K562 (cell line): ENCODE measurements around the gene CRELD2. TPM values are rescaled to one million over a fixed set of nuclear protein-coding genes. Genes with fewer than 3 reads are reported as not detected.

Experiments
- BCOR ChIP-seq: fragments of 450-650 bp; IDR thresholded peaks from 2 replicates; pipeline ENCODE4 v1.6.1; 2016
- CBX5 ChIP-seq: IDR thresholded peaks from 2 replicates; pipeline ENCODE4 v1.6.1; 2014; ENCODE audit warnings: low read depth, borderline replicate concordance
- CREBBP ChIP-seq: IDR thresholded peaks from one replicate; pipeline ENCODE4 v1.6.1; 2012; ENCODE audit warnings: low read depth, mild to moderate bottlenecking, control low read depth, inconsistent platforms, low read length
- DDX20 ChIP-seq: fragments of 450-650 bp; IDR thresholded peaks from 2 replicates; pipeline ENCODE4 v1.6.1; 2016; ENCODE audit warnings: missing genetic modification characterization, low read depth, mild to moderate bottlenecking, missing compliant biosample characterization, moderate library complexity
- ESRRA ChIP-seq: fragments of 450-650 bp; IDR thresholded peaks from 2 replicates; pipeline ENCODE4 v1.6.1; 2014; ENCODE audit warnings: low read depth, mild to moderate bottlenecking, moderate library complexity, borderline replicate concordance
- EZH2 ChIP-seq: IDR thresholded peaks from 2 replicates; pipeline ENCODE4 v1.6.1; 2012; ENCODE audit warnings: low read depth, mild to moderate bottlenecking, inconsistent platforms, low read length, borderline replicate concordance
- FOXA3 ChIP-seq, 2 experiments: fragments of 450-650 bp in 1 of 2; sonication (generic) in 1 of 2; formaldehyde crosslinking; IDR thresholded peaks in 1 of 2; conservative IDR thresholded peaks in 1 of 2; 2 replicates each; pipeline versions ENCODE4 v1.4.0 to v1.8.0; 2020 to 2022; ENCODE audit warnings: mild to moderate bottlenecking in 2 of 2, missing genetic modification reagents in 1 of 2
- HNRNPH1 ChIP-seq: fragments of 200-400 bp; formaldehyde crosslinking; optimal IDR thresholded peaks from 2 replicates; pipeline ENCODE3; 2017; ENCODE audit warnings: low read depth, mild to moderate bottlenecking, low read length, moderate library complexity
- IFI16 ChIP-seq: fragments of 250-450 bp; sonication (Bioruptor Pico); IDR thresholded peaks from 2 replicates; pipeline ENCODE4 v2.1.2; 2022; ENCODE audit warnings: mild to moderate bottlenecking, inconsistent platforms
- MCM5 ChIP-seq: fragments of 450-650 bp; IDR thresholded peaks from 2 replicates; pipeline ENCODE4 v1.6.1; 2016; ENCODE audit warnings: low read depth
- SMAD4 ChIP-seq: fragments of 250-450 bp; sonication (Bioruptor Pico); conservative IDR thresholded peaks from 2 replicates; pipeline ENCODE4 v1.8.0; 2021; ENCODE audit warnings: inconsistent platforms, mild to moderate bottlenecking, moderate library complexity
- TGIF2 ChIP-seq: sonication (generic); formaldehyde crosslinking; IDR thresholded peaks from 2 replicates; pipeline ENCODE4 v1.8.1; 2022; ENCODE audit warnings: mild to moderate bottlenecking, missing genetic modification reagents, moderate library complexity
- ZNF431 ChIP-seq: sonication (generic); formaldehyde crosslinking; IDR thresholded peaks from 2 replicates; pipeline ENCODE4 v1.8.0; 2022; ENCODE audit warnings: mild to moderate bottlenecking, missing genetic modification reagents
- ZNF561 ChIP-seq: fragments of 450-650 bp; formaldehyde crosslinking; conservative IDR thresholded peaks from 2 replicates; pipeline ENCODE4 v1.4.0; 2020; ENCODE audit warnings: mild to moderate bottlenecking, moderate library complexity
- ZNF699 ChIP-seq: fragments of 250-450 bp; sonication (Bioruptor Pico); IDR thresholded peaks from 2 replicates; pipeline ENCODE4 v1.8.0; 2021; ENCODE audit warnings: mild to moderate bottlenecking, moderate library complexity; ENCODE audit not compliant: insufficient replicate concordance
- polyA plus RNA-seq, 8 experiments: library from polyadenylated mRNA; depleted of rRNA in 4 of 8; stranded (reverse) in 5 of 8; unstranded in 3 of 8; fragments of >200 nt; fragmentation: Nextera tagmentation in 2 of 8; fragmentation: Illumina TruSeq in 1 of 8; extraction: Ambion mirVana in 2 of 8; extraction: Trizol in 1 of 8; gene quantifications; 2 replicates each; pipeline versions ENCODE4 v1.2.1 to v1.2.3, GENCODE V29; 2011 to 2014; ENCODE audit warnings: inconsistent platforms in 1 of 8, missing spikeins in 1 of 8
- total RNA-seq, 7 experiments: library from RNA; depleted of rRNA in 6 of 7; stranded (reverse); fragments of >200 nt in 6 of 7; fragmentation: Illumina TruSeq in 2 of 7; extraction: Trizol in 2 of 7; gene quantifications; 2 replicates each; pipeline versions ENCODE4 v1.2.1 to v1.2.3, GENCODE V29; 2011 to 2021; ENCODE audit warnings: low replicate concordance in 1 of 7
- TF ChIP-seq, protein P1 (sequence below): fragments of 450-650 bp; formaldehyde crosslinking; IDR thresholded peaks from 2 replicates; pipeline ENCODE4 v1.4.0; 2020; ENCODE audit warnings: mild to moderate bottlenecking, moderate library complexity
- TF ChIP-seq, protein P2 (sequence below), 3 experiments: fragments of 200-800 bp in 1 of 3; sonication (Bioruptor generic) in 1 of 3; sonication (generic) in 1 of 3; formaldehyde crosslinking in 1 of 3; IDR thresholded peaks; 2 replicates each; pipeline versions ENCODE4 v1.6.1 to v1.8.0; 2016 to 2022; ENCODE audit warnings: mild to moderate bottlenecking in 2 of 3, missing compliant biosample characterization in 2 of 3, missing genetic modification characterization in 2 of 3, missing genetic modification reagents in 1 of 3
- TF ChIP-seq, protein P3 (sequence below): fragments of 250-450 bp; sonication (Bioruptor Pico); IDR thresholded peaks from 2 replicates; pipeline ENCODE4 v1.4.0; 2020; ENCODE audit warnings: mild to moderate bottlenecking, moderate library complexity, borderline replicate concordance
- TF ChIP-seq, protein P4 (sequence below): fragments of 450-650 bp; formaldehyde crosslinking; IDR thresholded peaks from 2 replicates; pipeline ENCODE4 v1.4.0; 2022; ENCODE audit warnings: mild to moderate bottlenecking, moderate library complexity

The CRELD2 gene
- total and polyA plus RNA-seq, 9 of the 15 experiments (the other 6 are each of a cell fraction or from before 2014, with no cell fraction given) = 0.96 to 25.3 (median 8.8) TPM

DNA sequence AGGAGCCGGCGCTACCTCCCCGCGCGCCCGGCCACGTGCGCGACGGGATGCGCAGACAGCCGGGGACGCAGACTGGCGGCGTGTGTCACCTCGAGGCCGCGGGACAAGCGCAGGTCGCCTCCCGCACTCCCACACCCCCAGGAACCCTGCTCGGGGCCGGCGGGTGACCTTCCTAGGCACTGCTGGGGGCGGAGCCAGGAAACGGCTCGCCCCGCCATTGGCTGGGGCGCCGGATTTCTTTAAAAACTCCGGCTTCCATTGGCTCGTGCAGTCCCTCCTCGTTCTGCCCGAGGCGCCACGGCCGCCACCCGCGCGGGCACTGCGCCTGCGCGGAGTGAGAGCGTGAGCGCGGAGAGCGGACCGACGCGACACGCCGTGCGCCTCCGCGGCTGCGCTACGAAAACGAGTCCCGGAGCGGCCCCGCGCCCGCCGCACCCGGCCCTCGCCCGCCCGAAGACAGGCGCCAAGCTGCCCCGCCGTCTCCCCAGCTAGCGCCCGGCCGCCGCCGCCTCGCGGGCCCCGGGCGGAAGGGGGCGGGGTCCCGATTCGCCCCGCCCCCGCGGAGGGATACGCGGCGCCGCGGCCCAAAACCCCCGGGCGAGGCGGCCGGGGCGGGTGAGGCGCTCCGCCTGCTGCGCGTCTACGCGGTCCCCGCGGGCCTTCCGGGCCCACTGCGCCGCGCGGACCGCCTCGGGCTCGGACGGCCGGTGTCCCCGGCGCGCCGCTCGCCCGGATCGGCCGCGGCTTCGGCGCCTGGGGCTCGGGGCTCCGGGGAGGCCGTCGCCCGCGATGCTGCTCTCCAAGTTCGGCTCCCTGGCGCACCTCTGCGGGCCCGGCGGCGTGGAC is 41.9 kb downstream of the CRELD2 start, which contains the start of gene PIM3 (continued):
- TF ChIP-seq ZNF561 (CRISPR knock-in tag) (no peak), FOXA3 (CRISPR knock-in tag; conservative IDR thresholded peaks at IDR 0.05 in 1 of 2, IDR thresholded peaks at IDR 0.05 in 1 of 2) (no peak), IFI16 (no peak), TGIF2 (CRISPR knock-in tag) (no peak), SMAD4 (CRISPR knock-in tag) (peak; percentile 93), CBX5 (no peak), HNRNPH1 (no peak), ZNF699 (no peak), ZNF431 (no peak), ESRRA (peak; percentile 78; the same call in 1 of the 2 replicates), BCOR (no peak), EZH2 (no peak), MCM5 (no peak), CREBBP (no peak), DDX20 (tag) (no peak)
- TF ChIP-seq, protein P1, sequence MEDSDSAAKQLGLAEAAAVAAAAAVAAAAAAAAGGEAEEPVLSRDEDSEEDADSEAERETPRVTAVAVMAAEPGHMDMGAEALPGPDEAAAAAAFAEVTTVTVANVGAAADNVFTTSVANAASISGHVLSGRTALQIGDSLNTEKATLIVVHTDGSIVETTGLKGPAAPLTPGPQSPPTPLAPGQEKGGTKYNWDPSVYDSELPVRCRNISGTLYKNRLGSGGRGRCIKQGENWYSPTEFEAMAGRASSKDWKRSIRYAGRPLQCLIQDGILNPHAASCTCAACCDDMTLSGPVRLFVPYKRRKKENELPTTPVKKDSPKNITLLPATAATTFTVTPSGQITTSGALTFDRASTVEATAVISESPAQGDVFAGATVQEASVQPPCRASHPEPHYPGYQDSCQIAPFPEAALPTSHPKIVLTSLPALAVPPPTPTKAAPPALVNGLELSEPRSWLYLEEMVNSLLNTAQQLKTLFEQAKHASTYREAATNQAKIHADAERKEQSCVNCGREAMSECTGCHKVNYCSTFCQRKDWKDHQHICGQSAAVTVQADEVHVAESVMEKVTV (CRISPR knock-in tag) = no peak
- TF ChIP-seq, protein P2, sequence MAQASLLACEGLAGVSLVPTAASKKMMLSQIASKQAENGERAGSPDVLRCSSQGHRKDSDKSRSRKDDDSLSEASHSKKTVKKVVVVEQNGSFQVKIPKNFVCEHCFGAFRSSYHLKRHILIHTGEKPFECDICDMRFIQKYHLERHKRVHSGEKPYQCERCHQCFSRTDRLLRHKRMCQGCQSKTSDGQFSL (CRISPR knock-in tag; IDR thresholded peaks at IDR 0.05) = no peak; the same call in 1 of the 2 replicates
- TF ChIP-seq, protein P2 (tag; IDR thresholded peaks at IDR 0.05) = 0 out of 4 replicates have a peak, but pooled peaks of 1 of the 2 experiments have one; percentile 37
- TF ChIP-seq, protein P3, sequence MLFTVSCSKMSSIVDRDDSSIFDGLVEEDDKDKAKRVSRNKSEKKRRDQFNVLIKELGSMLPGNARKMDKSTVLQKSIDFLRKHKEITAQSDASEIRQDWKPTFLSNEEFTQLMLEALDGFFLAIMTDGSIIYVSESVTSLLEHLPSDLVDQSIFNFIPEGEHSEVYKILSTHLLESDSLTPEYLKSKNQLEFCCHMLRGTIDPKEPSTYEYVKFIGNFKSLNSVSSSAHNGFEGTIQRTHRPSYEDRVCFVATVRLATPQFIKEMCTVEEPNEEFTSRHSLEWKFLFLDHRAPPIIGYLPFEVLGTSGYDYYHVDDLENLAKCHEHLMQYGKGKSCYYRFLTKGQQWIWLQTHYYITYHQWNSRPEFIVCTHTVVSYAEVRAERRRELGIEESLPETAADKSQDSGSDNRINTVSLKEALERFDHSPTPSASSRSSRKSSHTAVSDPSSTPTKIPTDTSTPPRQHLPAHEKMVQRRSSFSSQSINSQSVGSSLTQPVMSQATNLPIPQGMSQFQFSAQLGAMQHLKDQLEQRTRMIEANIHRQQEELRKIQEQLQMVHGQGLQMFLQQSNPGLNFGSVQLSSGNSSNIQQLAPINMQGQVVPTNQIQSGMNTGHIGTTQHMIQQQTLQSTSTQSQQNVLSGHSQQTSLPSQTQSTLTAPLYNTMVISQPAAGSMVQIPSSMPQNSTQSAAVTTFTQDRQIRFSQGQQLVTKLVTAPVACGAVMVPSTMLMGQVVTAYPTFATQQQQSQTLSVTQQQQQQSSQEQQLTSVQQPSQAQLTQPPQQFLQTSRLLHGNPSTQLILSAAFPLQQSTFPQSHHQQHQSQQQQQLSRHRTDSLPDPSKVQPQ (CRISPR knock-in tag) = no peak
- TF ChIP-seq, protein P4, sequence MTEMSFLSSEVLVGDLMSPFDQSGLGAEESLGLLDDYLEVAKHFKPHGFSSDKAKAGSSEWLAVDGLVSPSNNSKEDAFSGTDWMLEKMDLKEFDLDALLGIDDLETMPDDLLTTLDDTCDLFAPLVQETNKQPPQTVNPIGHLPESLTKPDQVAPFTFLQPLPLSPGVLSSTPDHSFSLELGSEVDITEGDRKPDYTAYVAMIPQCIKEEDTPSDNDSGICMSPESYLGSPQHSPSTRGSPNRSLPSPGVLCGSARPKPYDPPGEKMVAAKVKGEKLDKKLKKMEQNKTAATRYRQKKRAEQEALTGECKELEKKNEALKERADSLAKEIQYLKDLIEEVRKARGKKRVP (CRISPR knock-in tag) = no peak
